ENCODE data around the gene CABP2. TPM values are rescaled to one million over a fixed set of nuclear protein-coding genes. Genes with fewer than 3 reads are reported as not detected.
"Not testable (repeated sequence)": the region's sequence is repeated elsewhere in the genome, so short reads cannot be mapped to it uniquely, and the experiment has no call there.

CABP2 gene
- total RNA-seq, 1 donor, result not detected

DNA sequence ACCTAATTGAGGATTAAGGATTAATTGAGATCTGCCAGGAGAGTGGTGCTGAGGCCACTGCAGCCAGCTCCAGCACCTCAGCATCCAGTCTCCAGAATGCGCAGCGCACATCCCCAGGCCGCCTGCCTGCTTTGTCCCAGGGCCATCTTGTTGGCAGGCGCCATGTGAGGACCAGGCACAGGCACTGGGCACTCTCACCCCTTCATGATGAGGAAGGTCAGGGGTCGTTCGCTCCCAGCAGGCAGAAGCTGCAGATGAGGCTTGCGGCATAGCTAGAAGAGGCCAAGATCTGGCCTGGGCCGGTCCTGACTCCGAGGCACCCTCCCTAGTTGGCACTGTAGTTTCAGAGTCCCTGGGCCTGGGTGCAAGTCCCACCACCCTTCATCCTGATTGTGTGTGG lies 6.4 kb downstream of the CABP2 start:
- H3K9me3 ChIP-seq (ENCODE audit: low read depth, low read length), result no peaks in the 10 kb centered on the region
- no peaks in the 10 kb centered on the region for H3K36me3 ChIP-seq (ENCODE audit: insufficient read depth, low read length)
- no peaks in the 10 kb centered on the region for H3K79me2 ChIP-seq (ENCODE audit: insufficient read depth, low read length)
- no peak overlapping the region for H3K27ac ChIP-seq (ENCODE audit: low read depth, low read length)
- no peaks in the 10 kb centered on the region for H3K4me1 ChIP-seq (ENCODE audit: insufficient read depth, low read length)
- no peak overlapping the region for H3K4me2 ChIP-seq (ENCODE audit: insufficient read depth, low read length)
- no peak overlapping the region for H2AFZ ChIP-seq (ENCODE audit: low read length)
- no peaks in the 10 kb centered on the region for H4K20me1 ChIP-seq (ENCODE audit: insufficient read depth, low read length)
- no peak for TF ChIP-seq CTCF (IDR thresholded peaks at IDR 0.05; ENCODE audit: extremely low read depth, low read depth, low read length)
- peaks cover 13% of the 10 kb centered on the region for H3K27me3 ChIP-seq (ENCODE audit: insufficient read depth, low read length)
- no peak overlapping the region for H3K4me3 ChIP-seq (ENCODE audit: insufficient read depth, low read length)
- no peak for DNase-seq (ENCODE audit: insufficient read length, low spot score, missing footprints)

DNA sequence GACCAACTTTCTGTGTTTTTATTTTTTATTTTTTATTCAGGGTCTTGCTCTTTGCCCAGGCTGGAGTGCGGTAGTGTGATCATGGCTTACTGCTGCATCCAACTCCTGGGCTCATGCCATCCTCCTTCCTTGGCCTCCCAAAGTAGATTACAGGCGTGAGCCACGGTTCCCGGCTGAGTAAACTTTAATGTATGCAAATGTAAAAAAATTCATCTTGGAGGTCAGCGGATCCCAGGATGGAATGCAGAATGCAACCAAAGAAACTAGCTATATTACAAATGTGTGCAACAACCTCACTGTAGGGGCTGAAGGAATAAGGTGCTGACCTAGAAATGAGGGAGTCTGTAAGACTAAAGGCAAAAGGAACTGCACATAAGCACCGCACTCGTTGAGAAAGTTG lies 9.1 kb downstream of the CABP2 start:
- H3K79me2 ChIP-seq (ENCODE audit: insufficient read depth, low read length), result no peaks in the 10 kb centered on the region
- no peak overlapping the region for H3K4me2 ChIP-seq (ENCODE audit: insufficient read depth, low read length)
- no peaks in the 10 kb centered on the region for H3K9me3 ChIP-seq (ENCODE audit: low read depth, low read length)
- TF ChIP-seq CTCF (IDR thresholded peaks at IDR 0.05; ENCODE audit: extremely low read depth, low read depth, low read length), result no peak
- H3K4me1 ChIP-seq (ENCODE audit: insufficient read depth, low read length), result no peaks in the 10 kb centered on the region
- peaks cover 13% of the 10 kb centered on the region for H3K27me3 ChIP-seq (ENCODE audit: insufficient read depth, low read length)
- H3K27ac ChIP-seq (ENCODE audit: low read depth, low read length), result no peak overlapping the region
- no peak overlapping the region for H2AFZ ChIP-seq (ENCODE audit: low read length)
- H3K36me3 ChIP-seq (ENCODE audit: insufficient read depth, low read length), result no peaks in the 10 kb centered on the region
- no peaks in the 10 kb centered on the region for H4K20me1 ChIP-seq (ENCODE audit: insufficient read depth, low read length)
- no peak overlapping the region for H3K4me3 ChIP-seq (ENCODE audit: insufficient read depth, low read length)
- no peak for DNase-seq (ENCODE audit: insufficient read length, low spot score, missing footprints)

- H3K27ac ChIP-seq (ENCODE audit: low read depth, low read length); H3K79me2 ChIP-seq (ENCODE audit: insufficient read depth, low read length); H3K4me2 ChIP-seq (ENCODE audit: insufficient read depth, low read length); H3K36me3 ChIP-seq (ENCODE audit: insufficient read depth, low read length); H3K9me3 ChIP-seq (ENCODE audit: low read depth, low read length); DNase-seq (ENCODE audit: insufficient read length, low spot score, missing footprints); H2AFZ ChIP-seq (ENCODE audit: low read length); H3K4me3 ChIP-seq (ENCODE audit: insufficient read depth, low read length); H3K27me3 ChIP-seq (ENCODE audit: insufficient read depth, low read length); H4K20me1 ChIP-seq (ENCODE audit: insufficient read depth, low read length): not testable (repeated sequence)
- H3K4me1 ChIP-seq (ENCODE audit: insufficient read depth, low read length), result peaks cover 14% of the 10 kb centered on the region
Observed at GRCh38 chr11:67511558-67511957, 11.7 kb downstream of the CABP2 start.

DNA sequence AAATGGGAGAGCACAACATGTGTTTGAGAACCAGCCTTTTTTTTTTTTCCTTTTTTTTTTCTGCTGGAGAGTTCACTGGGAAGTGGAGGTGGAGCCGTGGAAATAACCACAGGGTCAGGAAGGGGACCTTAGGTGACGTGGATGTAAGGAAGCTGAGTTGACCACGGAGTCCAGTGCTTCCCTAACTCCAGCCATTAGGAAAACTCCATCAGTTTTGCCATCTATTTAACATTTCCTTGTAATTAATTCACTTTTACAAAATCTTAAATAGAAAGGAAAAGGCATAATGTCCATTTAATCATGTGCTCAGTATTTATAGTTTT lies 13.3 kb downstream of the CABP2 start:
- Histone ChIP-seq H3K4me1 (ENCODE audit: insufficient read depth, low read length) (peaks cover 21% of the 10 kb centered on the region), H4K20me1 (ENCODE audit: insufficient read depth, low read length) (peaks cover 3% of the 10 kb centered on the region), H3K4me3 (ENCODE audit: insufficient read depth, low read length) (no peak overlapping the region), H3K27me3 (ENCODE audit: insufficient read depth, low read length) (peaks cover 8% of the 10 kb centered on the region), H3K4me2 (ENCODE audit: insufficient read depth, low read length) (no peak overlapping the region), H3K36me3 (ENCODE audit: insufficient read depth, low read length) (no peaks in the 10 kb centered on the region), H3K9me3 (ENCODE audit: low read depth, low read length) (no peaks in the 10 kb centered on the region), H3K79me2 (ENCODE audit: insufficient read depth, low read length) (peaks cover 10% of the 10 kb centered on the region), H2AFZ (ENCODE audit: low read length) (no peak overlapping the region), H3K27ac (ENCODE audit: low read depth, low read length) (no peak overlapping the region)
- no peak for TF ChIP-seq CTCF (IDR thresholded peaks at IDR 0.05; ENCODE audit: extremely low read depth, low read depth, low read length)
- DNase-seq (ENCODE audit: insufficient read length, low spot score, missing footprints), result no peak
